Glomerular visceral epithelial cell (primary cell): ENCODE data around the gene CELA3B.
"Not testable (repeated sequence)": the region's sequence is repeated elsewhere in the genome, so short reads cannot be mapped to it uniquely, and the experiment has no call there.

Experiments used
- DNase-seq: peaks from one replicate; pipeline ENCODE4 v3.0.0-alpha.2; 2016; ENCODE audit errors: extremely low spot score

Gene CELA3B

GRCh38 chr1:22007262-22007661 lies 30.4 kb downstream of the CELA3B start:
- DNase-seq: not testable (repeated sequence)

GRCh38 chr1:22009566-22009965 lies 32.7 kb downstream of the CELA3B start:
- not testable (repeated sequence) for DNase-seq

- not testable (repeated sequence) for DNase-seq
These were observed 35.9 kb downstream of the CELA3B start for GRCh38 chr1:22012752-22013151.

- not testable (repeated sequence) for DNase-seq
These were observed 37.9 kb downstream of the CELA3B start for GRCh38 chr1:22014575-22015206.

- peak; percentile 84 for DNase-seq
These were observed 42.0 kb downstream of the CELA3B start for GRCh38 chr1:22018583-22019559.

GRCh38 chr1:22021061-22021460 lies 44.2 kb downstream of the CELA3B start:
- DNase-seq: no peak

- peak; percentile 78 for DNase-seq
These were observed 47.9 kb downstream of the CELA3B start for GRCh38 chr1:22024485-22025367.

- DNase-seq: peak; percentile 92
These were observed 48.7 kb downstream of the CELA3B start for GRCh38 chr1:22025368-22026155.

GRCh38 chr1:22026924-22027289 lies 50.1 kb downstream of the CELA3B start:
- no peak for DNase-seq

- DNase-seq: no peak
These were observed 53.2 kb downstream of the CELA3B start for GRCh38 chr1:22030057-22030456.

GRCh38 chr1:22030473-22030872 lies 53.7 kb downstream of the CELA3B start:
- no peak for DNase-seq

- no peak for DNase-seq
These were observed 54.6 kb downstream of the CELA3B start for GRCh38 chr1:22031214-22031962.

- not testable (repeated sequence) for DNase-seq
These were observed 58.0 kb downstream of the CELA3B start for GRCh38 chr1:22034834-22035233.

GRCh38 chr1:22037520-22037919 lies 60.7 kb downstream of the CELA3B start:
- DNase-seq: no peak

GRCh38 chr1:22038036-22038435 lies 61.2 kb downstream of the CELA3B start:
- DNase-seq: no peak
